GM18511 (cell line): ENCODE results near the gene C2orf72.
"Not testable (repeated sequence)": the region's sequence is repeated elsewhere in the genome, so short reads cannot be mapped to it uniquely, and the experiment has no call there.

ENCODE experiments used
- ATAC-seq: cut with Tn5 transposase; IDR thresholded peaks from one replicate; pipeline ENCODE4 v1.9.1; 2021; ENCODE audit warnings: mild to moderate bottlenecking, moderate library complexity; ENCODE audit not compliant: unreplicated experiment

Gene C2orf72

DNA sequence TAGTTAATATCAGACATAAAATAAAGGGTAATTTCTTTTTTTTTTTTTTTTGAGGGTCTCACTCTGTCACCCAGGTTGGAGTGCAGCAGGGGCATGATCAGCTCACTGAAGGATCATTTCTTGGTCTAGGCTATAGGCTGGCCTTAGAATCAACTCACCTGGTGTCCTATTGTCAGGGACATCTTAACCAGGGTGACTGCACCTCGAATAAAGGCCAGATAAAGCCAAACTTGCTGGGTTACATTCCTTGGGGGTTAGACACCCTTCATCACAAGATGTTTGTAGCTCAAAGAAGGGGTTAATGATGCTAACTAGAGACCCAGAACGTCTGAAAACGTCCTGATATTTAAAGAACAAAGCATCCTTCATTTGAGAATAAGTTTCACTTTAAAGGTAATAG lies 23.5 kb upstream of the C2orf72 start:
- ATAC-seq: no peak

DNA sequence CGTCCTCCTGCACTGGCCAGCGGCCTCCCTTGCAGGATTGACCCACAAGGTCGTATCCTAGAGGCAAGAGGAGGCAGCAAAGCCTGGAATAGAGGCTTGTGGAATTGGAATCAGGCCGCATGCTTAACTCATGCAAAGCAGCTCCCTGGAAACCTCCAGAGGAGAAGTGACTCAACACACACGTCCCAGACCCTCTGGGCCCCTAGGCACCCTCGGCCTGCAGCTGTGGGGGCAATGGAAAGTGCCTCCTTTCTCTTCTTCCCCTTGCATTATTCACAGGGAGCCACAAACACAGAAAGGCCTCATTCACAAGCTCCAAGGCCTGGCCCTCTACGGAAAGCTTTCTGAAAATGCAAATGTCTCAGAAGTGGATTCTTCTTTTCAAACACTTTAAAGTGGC lies 21.8 kb upstream of the C2orf72 start:
- no peak for ATAC-seq

DNA sequence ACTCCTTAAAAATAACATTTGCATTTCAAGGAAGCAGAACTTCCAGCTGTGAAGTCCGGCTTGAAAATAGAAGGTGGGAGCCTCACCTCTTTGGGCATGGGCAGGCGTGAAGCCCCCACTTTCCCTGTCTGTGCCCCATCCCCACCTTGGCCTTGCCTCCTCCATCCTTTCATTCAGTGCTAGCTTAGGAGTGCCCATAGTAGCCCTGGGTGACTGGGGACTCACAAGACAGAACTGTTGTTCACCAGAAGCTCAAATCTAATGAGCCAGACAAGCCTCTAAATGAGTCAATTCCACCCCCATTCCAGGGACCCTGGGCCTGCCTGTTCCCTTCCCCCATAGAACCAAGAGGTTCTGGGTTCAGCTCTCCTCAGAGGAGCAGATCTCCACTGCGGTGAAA lies 21.4 kb upstream of the C2orf72 start:
- no peak for ATAC-seq

DNA sequence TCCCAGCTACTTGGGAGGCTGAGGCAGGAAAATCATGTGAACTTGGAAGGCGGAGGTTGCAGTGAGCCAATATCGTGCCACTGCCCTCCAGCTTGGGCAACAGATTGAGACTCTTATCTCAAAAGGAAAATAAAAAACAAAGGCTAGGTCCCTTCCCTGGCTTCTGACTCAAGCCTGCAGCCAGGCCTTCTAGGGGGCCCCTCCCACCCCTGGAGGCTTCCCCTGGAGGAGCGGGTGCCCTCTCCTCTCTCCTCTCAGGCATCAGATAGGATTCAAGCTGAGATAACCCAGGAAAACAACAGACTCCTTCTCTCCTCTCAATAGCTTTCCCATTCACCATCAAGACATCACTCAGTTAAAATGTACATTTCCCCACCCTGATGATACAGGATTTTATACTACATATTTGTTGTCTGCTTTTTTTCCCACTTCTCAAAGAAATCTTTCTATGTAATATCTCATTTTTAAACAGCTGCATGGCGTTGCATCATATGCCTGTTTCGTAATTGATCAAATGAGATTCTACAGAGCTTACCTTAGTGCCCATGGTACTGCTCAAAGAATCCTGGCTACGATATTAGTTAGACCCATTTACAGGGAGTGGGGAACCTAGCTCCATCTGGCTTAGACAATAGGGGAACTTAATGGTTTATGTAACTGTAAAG lies 20.6 kb upstream of the C2orf72 start:
- ATAC-seq: no peak

DNA sequence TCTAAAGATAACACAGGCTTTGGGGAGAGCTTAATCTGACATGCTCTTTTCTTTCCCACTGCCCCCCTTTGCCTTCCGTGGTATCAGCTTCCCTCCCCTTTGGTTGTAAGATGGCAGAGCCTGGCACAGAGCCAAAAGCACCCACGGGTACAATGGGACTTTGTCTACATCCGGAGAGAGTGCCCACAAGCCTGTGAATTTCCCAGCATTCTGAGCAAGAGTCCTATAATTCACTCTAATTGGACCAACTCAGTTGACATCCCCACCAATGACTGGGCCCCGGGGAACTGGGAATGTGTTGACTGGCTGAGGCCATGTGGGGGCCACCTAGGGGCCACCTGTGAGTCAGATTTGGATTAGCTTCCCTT lies 20.1 kb upstream of the C2orf72 start:
- ATAC-seq: no peak

DNA sequence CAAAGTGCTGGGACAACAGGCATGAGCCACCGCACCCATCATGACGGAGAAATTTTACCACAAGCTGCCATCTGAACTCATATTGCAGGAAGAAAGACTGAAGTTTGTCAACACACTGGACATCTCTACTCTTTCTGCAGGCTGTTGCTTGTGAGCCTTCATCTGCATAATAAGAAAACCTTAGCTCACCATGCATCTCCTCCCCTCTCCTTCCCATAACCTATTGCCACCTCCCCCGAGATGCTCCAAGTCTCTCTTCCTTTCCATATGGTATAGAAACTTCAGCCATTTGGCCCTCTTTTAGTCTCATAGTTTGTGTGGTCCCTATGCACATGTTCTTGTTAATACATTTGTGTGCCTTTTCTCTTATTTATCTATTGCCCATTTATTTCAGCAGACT lies 19.1 kb upstream of the C2orf72 start:
- ATAC-seq: no peak

DNA sequence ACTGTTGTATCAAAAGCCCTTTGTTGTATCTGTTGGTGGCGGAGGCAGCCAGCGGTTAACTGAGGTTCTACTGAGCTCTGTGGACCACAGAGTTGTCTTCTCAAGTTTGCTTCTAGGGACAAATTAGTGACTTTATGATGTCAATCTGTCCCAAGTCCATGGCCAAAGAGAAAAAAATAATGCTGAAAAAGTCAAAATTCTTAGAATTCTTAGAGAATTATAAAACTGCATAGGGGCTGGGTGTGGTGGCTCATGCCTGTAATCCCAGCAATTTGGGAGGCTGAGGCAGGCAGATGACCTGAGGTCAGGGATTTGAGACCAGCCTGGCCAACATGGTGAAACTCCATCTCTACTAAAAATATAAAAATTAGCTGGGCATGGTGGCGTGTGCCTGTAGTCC lies 12.3 kb upstream of the C2orf72 start:
- ATAC-seq: not testable (repeated sequence)

DNA sequence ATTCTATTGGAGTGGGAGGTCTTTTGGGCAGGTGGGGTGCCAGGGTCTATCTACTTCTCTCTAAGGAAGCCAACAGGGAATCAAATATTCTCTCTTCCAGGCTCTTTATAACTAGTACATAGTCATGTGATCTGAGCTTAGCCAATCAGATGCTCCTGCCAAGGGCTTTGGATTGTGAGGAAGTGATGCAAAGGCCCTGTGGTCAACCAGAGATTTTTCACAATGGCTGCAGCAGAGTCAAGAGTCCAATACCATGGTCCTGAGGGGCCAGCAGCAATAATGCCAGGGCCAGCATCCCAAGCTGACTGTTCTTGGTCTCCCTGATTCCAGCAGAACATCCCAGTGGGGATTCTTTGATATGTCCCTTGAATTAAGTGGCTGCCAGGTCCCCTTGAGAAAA lies 8.4 kb upstream of the C2orf72 start:
- ATAC-seq: no peak

DNA sequence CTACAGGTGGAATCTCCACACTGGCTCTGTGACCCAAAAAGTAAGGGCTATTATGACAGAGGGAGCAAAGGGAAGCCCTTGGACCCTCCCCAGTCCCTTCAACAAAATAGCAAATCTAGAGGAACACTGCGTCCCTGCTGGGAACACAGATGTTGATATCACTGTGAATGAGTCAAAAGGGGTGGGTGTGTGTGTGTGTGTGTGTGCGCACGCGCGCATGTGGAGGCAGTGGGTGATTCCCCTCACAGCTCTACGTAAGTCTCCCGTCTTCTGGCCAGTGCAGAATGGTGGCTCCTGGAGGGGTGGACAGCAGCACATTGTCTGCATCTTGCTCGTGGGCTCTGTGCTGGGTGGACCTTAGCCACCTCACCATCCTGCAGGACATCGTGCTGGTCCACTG lies 7.8 kb upstream of the C2orf72 start:
- ATAC-seq: no peak

DNA sequence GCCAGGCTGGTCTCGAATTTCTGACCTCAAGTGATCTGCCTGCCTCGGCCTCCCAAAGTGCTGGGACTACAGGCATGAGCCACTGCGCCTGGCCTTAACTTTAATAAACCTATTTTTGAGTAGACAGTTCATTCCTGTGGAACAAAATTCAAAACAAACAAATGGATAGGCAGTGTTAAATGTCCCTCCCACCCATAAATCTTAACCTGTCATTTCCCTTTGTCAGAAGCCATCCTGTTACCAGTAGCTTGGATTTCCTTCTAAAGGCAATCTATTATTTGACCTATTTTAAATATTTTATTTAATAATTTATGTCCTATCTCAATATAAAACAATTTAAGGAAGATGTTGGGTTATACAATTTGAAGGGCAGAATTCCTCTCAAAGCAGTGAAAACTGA lies 6.6 kb upstream of the C2orf72 start:
- no peak for ATAC-seq

DNA sequence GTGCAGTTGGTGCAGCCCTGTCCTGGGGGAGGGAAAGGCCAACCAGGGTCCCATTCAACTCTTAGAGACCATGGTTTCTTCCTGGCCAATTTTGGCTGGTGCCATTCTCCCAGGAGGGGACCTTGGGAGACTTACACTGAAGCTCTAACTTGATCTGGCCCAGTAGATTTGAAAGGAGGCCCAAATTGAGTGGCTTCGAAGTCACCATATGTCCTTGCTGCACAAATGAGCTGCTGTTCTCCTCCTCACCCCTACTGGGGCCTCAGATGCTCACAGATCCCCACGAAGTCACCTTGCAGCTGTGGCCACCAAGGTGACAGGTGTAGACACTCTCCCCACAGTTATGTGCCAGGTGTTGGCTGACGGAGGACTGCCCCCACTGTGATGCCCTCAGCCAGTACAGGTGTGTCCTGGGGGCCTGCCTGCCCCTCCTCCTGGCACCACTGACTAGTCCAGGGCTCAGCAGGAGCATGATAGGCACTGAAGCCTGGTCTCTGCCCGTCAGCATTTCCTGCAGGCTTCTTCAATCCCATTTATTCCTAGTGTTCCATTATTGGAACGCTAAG lies 4.7 kb upstream of the C2orf72 start:
- ATAC-seq: no peak

DNA sequence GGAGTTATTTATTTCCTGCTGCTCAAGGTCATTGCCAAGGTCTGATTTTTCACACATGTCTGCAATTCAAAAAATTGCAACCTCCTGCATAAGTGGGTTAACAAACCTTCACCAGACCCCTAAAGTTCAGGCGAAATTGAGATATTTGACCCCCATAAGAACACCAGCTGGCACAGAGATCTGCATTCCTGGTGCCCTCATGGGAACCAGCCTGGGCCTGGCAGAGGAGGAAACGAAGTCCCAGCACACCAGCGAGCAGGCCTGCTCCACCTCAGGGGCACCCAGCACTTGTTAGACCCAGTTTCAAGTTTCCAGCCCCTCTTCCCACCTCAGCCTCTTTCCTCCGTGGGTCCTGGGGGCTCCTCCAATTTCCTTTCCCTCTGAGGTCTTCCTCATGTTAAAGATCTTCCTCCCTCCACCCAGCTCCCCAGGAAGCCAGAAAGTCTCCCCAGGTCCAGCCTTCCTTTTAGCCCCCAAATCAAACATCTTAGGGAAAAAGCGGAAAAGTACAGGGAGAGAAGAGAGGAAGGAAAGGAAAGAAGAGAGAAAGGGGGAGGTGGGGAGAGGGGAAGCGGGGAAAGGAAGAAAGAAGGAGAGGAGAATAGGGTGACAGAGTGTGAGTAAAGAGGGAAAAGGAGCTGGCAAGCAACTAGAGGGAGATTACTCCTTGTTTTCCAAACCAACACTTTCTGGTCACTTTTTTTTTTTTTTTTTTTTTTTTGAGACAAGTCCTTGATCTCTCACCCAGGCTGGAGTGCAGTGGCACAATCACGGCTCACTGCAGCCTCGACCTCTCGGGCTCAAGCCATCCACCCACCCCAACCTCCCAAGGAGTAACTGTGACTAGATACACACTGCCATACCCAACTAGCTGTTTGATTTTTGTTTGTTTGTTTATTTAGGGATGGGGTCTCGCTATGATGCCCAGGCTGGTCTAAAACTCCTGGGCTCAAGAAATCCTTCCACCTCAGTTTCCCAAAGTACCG lies 3.9 kb upstream of the C2orf72 start:
- no peak for ATAC-seq

DNA sequence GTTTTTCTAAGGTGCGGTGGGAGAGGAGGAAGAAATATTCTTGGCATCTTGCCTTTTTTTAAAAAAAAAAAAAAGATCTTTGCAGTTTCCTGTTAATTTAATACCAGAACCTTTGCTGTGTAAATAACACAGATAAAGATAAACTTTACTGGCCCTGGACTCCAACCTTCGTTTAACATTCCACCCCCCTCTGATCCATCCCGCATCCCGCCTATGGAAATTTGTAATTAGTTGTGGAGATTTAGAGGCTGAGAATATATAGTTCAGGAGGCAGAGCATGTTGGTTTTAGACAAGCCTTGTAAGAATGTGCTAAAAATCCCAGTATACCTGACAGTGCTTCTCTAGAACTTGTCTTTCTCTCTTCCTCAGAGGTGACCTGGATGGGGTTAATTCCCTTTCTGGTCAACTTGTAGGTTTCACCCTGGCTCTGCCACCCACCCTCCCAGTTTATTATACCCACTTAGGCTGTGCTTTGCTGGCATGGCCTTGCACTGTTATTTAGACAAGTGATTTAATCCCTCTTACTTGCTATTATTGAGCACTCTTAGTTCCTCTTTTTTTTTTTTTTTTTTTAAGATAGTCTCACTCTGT lies 2.9 kb upstream of the C2orf72 start:
- ATAC-seq: no peak

DNA sequence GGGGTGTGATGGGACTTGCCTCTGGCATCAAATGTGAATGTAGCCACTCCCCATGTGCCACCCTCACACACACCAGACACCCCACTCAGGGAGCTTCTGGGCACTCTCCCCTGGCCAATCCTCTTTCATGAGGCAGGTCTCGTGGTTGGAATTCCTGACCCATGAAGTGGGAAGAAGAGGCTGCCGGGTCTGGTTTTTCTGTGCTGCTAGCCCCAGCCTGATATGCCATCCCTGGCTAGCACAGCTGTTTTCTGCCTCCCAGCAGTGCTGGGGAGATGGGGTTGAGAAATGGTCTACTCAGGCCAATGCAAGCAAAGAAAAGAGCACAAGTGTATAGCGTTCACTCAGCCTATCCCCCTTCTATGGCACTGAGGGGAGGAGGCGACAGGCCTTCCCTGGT lies 1.2 kb upstream of the C2orf72 start:
- no peak for ATAC-seq

DNA sequence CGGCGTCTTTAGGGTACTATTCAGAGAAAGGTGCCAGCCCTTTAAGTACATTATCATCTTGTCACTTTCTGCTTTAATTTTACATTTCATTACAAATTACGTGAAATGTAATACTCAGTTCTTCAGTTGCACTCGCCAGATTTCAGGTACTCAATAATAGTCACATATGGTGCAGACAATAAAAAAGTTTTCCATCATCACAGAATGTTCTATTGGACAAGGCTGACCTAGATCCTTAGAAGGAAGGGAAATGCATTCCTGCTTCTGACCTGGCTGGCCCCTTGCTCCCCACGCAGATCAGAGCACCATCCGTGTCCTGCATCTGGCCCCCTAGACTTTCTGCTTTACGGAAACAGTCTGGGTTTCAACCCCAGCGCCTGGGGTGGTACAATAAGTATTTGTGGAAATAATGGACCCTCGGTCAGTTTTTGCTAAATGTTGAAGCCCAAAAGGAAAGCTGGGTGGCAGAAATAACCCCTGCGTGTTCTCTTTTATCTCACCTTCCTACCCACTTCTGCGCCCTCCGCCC lies 681 bp upstream of the C2orf72 start:
- ATAC-seq: no peak

DNA sequence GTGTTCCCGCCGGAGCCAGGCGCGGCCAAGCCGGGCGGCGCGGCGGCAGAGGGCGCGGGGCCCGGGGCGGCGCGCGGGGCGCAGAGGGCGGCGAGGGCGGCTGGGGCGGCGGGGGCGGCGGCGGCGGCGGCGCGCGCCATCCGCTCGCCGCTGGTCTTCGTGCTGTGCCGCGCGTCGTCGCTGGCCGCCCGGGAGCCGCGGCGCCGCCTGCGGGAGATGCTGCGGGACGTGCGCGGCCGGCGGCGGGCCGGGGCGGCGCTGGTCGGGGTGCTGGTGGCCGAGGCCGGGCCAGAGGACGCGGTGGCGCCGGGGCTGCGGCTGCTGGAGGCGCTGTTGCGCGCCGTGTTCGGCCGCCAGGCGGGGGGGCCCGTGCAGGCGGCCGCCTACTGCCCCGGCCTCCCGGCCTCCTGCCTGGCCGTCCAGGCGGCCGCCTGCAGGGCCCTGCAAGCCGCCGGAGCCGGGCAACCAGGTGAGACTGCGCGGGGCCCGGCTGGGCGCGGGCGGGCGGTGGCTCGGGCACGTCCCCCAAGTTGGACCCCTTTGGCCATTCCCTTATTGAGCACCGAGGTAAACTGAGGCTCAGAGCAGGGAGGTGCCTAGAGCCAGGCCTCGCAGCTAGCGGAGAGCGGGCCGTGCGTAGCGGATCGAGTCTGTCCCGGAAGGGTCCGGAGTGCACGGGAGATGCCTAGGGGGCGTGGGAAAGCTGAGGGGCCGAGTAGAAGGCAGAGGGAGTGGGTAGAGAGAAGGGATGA lies 584 bp downstream of the C2orf72 start:
- ATAC-seq: no peak

DNA sequence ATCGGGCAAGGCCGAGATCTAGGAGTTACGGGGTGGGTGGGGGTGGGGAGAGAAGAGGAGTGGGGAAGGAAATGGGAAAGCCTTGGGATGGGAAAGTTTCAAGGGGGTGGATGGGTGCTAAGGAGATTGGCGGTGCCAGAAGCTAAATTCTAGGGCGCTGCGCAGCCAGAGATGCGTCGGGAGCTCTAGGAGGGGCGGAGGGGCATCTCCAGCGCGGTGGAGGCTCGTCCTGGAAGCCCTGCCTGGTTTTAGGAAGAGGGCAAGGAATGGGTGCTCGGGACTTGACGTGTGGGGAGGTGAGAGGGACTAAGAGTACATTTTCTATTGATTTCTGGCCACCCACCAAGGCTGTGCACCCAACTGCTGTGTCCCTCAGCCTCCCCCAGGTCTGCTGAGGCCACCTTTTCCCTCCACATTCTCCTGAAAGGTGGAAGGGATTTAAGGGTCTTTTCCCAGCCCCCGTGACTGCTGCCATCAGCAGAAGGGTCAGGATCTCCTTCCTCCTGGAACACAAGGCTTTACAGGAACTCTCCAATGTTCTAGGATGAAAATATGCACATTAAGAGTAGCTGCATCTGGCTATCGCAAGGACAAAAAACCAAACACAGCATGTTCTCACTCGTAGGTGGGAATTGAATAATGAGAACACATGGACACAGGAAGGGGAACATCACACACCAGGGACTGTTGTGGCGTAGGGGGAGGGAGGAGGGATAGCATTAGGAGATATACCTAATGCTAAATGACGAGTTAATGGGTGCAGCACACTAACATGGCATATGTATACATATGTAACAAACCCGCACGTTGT lies 1.4 kb downstream of the C2orf72 start:
- no peak for ATAC-seq

DNA sequence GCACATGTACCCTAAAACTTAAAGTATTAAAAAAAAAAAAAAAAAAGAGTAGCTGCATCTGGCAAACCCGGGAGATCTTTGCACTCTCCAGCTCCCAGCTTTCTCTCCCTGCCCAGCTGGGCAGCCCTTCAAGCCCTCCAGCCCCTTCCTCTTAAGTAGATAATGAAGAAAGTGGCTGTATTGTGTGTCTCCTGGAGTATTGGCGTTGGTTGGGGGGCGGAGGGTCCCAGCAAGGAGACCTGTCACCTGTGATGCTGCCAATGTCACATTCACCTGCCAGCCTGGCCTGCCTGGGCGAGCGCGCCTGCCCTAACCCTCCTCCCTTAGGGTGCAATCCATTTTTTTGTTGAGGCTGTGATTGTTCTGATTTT lies 2.0 kb downstream of the C2orf72 start:
- ATAC-seq: no peak

DNA sequence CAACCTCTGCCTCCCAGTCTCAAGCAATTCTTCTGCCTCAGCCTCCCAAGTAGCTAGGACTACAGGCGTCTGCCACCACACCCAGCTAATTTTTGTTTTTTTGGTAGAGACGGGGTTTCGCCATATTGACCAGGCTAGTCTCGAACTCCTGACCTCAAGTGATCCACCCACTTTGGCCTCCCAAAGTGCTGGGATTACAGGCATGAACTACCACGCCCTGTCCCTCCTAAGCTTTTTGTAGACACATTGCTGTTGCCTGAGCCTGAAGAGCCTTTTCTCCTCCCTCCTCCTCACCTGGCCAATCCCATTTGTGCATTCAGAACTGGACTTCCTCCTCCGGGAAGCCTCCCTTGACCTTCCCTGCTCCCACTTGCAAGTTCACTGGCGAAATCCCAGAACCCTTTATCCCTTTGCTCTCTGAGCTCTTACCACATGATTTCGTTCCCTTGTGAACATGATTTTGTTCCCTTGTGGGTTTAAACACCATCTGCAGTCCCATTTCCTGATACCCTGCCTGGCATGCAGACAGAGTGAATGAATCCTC lies 2.6 kb downstream of the C2orf72 start:
- no peak for ATAC-seq
